Mucosa of rectum (tissue), 2 donors: ENCODE measurements around the gene ZNF672.
"Not testable (repeated sequence)": the region's sequence is repeated elsewhere in the genome, so short reads cannot be mapped to it uniquely, and the experiment has no call there.

Source experiments
- H3K27ac ChIP-seq, 2 donors: one replicate each; pipeline ENCODE4 v1.7.0; 2013; ENCODE audit warnings: inconsistent platforms in 2 of 2, low read depth in 2 of 2, low read length in 2 of 2
- H3K27me3 ChIP-seq, 2 donors: one replicate each; pipeline ENCODE4 v1.7.0; 2013; ENCODE audit warnings: low read length in 2 of 2; ENCODE audit not compliant: control insufficient read depth in 2 of 2, insufficient read depth in 2 of 2
- H3K36me3 ChIP-seq, 2 donors: one replicate each; pipeline ENCODE4 v1.7.0; 2013; ENCODE audit warnings: low read length in 2 of 2; ENCODE audit not compliant: control insufficient read depth in 2 of 2, insufficient read depth in 2 of 2
- H3K4me1 ChIP-seq, 2 donors: one replicate each; pipeline ENCODE4 v1.7.0; 2013; ENCODE audit warnings: low read length in 2 of 2, mild to moderate bottlenecking in 1 of 2; ENCODE audit not compliant: control insufficient read depth in 2 of 2, insufficient read depth in 2 of 2
- H3K4me3 ChIP-seq, 2 donors: one replicate each; pipeline ENCODE4 v1.7.0; 2013; ENCODE audit warnings: low read length in 2 of 2
- H3K9ac ChIP-seq, 2 donors: one replicate each; pipeline ENCODE4 v1.7.0; 2013; ENCODE audit warnings: low read length in 2 of 2, low read depth in 1 of 2, mild to moderate bottlenecking in 1 of 2
- H3K9me3 ChIP-seq, 2 donors: one replicate each; pipeline ENCODE4 v1.7.0; 2013; ENCODE audit warnings: low read length in 2 of 2; ENCODE audit not compliant: control insufficient read depth in 2 of 2
- donor health status: healthy.
- donor health status: Normal muscosa, but diverticular disease.

ZNF672 gene

DNA sequence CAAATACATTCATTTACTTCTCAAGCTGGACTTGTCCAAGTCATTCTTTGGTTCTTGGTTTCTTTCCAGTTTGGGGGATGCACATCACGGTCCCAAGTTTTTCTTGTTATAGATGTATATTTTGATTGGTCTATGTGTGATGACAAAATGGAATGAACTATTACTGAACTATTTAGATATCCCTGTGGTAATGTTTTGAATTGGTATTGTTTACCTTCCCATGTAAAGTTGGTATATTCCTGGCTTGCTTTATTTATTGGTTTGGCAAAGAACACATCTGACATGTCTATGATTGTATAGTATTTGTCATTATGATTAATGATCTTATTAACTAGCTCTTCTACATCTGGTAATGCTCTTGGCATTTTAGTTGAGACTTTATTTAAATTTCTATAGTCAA, 43.2 kb downstream of the ZNF672 start:
- no peaks in the 10 kb centered on the region for H3K36me3 ChIP-seq
- no peaks in the 10 kb centered on the region for H3K27me3 ChIP-seq
- no peaks in the 10 kb centered on the region for H3K4me1 ChIP-seq
- H3K9me3 ChIP-seq = no peaks in the 10 kb centered on the region
- no peak overlapping the region for H3K9ac ChIP-seq
- no peak overlapping the region for H3K4me3 ChIP-seq
- H3K27ac ChIP-seq = no peak overlapping the region

DNA sequence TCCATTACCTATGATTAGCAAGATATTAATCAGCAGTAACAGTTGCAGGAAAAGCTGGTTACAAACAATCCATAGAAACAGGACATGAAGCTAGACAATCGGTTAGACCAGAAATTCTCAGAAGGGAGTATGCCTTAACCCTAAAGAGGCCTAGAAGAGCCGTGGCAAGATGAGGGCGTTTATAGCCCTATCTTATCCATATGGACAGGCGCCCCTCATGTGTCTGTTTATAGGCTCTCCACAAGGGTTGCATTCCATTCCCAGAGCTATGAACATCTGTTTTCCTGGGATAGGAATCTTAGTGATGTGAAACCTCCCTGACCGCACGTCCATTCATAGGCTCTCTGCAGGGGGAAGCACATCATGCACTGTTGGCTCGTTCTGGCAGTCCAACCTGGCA, 44.4 kb downstream of the ZNF672 start:
- not testable (repeated sequence) for H3K9ac ChIP-seq, H3K36me3 ChIP-seq, H3K4me1 ChIP-seq, H3K27ac ChIP-seq, H3K9me3 ChIP-seq, H3K4me3 ChIP-seq, H3K27me3 ChIP-seq

DNA sequence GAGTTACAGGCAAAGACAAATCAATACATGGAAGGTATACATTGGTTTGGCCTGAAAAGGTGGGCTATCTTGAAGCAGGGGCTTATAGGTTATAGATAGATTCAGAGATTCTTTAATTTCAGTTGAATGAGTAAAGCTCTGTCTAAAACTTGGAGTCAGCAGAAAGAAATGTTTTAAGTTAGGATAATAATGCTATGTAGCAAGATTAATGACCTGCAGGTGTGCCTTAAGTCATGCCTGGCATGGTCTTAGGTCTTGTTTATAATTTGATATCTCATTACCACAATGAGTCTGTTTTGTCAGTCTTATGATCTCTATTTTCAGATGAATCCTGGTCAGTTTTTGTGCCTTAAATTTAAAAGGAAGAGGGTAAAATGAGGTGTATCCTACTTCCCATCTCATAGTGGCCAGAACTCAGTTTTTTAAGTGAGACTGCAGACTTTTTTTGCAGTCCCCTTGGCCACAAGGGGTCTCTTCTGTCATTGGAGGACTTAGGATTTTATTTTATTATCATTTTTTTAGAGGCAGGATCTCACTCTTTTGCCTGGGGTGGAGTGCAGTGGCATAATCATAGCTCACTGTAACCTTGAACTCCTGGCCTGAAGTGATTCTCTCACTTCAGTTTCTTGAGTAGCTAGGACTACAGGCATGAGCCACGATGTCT, 46.7 kb downstream of the ZNF672 start:
- H3K9me3 ChIP-seq = no peaks in the 10 kb centered on the region
- no peaks in the 10 kb centered on the region for H3K27me3 ChIP-seq
- H3K4me1 ChIP-seq = no peaks in the 10 kb centered on the region
- no peaks in the 10 kb centered on the region for H3K36me3 ChIP-seq
- H3K9ac ChIP-seq = no peak overlapping the region
- H3K27ac ChIP-seq = no peak overlapping the region
- H3K4me3 ChIP-seq = no peak overlapping the region

DNA sequence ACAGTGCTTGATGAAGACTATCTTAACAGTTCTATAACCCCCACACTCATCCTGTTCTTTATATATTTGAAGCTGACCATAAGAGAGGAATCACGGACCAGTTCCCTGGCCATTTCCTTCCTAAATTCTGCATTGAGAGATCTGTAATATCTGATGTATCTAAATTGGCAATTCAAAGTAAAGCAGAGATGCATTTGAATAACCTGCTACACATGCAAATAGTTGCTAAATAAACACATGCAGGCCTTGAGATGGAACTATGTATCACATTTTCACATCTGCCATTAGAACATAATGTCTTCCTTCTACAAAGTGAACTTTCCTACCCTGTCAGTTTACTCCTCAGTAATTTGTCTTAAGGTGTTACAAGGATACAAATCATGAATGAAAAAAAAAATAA, 47.6 kb downstream of the ZNF672 start:
- H3K4me3 ChIP-seq = no peak overlapping the region
- no peak overlapping the region for H3K27ac ChIP-seq
- H3K27me3 ChIP-seq = peaks cover 0 to 3% of the 10 kb centered on the region in 2 donors
- no peaks in the 10 kb centered on the region for H3K36me3 ChIP-seq
- no peaks in the 10 kb centered on the region for H3K9me3 ChIP-seq
- H3K9ac ChIP-seq = no peak overlapping the region
- no peaks in the 10 kb centered on the region for H3K4me1 ChIP-seq

DNA sequence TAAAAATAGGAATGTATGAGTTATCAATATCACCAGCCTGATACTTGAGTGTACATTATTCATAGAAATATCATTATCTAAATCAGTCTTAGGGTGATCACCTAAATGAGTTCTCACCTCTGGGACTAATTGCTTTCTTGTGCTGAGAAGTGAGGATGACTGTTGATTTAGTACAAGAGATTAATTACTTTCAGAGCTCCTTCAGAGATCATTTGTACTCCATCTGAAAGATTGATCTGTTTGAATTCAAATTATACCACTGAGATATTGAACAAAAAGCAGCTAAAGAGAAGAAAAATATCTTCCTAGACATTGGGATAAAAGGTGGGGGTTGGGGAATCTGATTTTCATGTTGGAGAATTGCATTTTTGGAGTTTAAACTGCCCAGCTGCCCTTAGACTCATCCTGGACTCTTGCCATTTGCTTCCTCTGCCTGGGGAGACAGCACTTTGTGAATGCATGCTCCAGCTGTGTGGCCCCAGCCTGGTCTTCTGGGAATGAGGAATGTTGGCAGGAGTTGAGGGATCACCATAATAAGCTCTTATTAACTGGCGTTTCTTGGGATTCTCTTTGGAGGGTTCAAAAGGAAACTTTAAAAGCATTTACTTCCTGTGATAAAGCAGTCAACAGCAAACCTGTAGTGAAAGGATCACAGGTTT, 48.3 kb downstream of the ZNF672 start:
- H3K36me3 ChIP-seq = no peaks in the 10 kb centered on the region
- H3K4me1 ChIP-seq = no peaks in the 10 kb centered on the region
- no peak overlapping the region for H3K27ac ChIP-seq
- H3K4me3 ChIP-seq = no peak overlapping the region
- no peak overlapping the region for H3K9ac ChIP-seq
- H3K9me3 ChIP-seq = no peaks in the 10 kb centered on the region
- H3K27me3 ChIP-seq = peaks cover 0 to 4% of the 10 kb centered on the region in 2 donors

DNA sequence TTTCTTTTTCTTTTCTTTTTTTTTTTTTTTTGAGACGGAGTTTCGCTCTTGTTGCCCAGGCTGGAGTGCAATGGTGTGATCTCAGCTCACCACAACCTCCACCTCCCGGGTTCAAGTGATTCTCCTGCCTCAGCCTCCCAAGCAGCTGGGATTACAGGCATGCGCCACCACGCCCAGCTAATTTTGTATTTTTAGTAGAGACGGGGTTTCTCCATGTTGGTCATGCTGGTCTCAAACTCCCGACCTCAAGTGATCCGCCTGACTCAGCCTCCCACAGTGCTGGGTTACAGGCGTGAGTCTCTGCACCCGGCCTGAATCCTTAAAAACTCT, 51.9 kb downstream of the ZNF672 start:
- H3K9ac ChIP-seq, H3K4me1 ChIP-seq, H3K4me3 ChIP-seq, H3K9me3 ChIP-seq, H3K27ac ChIP-seq, H3K36me3 ChIP-seq, H3K27me3 ChIP-seq: not testable (repeated sequence)

DNA sequence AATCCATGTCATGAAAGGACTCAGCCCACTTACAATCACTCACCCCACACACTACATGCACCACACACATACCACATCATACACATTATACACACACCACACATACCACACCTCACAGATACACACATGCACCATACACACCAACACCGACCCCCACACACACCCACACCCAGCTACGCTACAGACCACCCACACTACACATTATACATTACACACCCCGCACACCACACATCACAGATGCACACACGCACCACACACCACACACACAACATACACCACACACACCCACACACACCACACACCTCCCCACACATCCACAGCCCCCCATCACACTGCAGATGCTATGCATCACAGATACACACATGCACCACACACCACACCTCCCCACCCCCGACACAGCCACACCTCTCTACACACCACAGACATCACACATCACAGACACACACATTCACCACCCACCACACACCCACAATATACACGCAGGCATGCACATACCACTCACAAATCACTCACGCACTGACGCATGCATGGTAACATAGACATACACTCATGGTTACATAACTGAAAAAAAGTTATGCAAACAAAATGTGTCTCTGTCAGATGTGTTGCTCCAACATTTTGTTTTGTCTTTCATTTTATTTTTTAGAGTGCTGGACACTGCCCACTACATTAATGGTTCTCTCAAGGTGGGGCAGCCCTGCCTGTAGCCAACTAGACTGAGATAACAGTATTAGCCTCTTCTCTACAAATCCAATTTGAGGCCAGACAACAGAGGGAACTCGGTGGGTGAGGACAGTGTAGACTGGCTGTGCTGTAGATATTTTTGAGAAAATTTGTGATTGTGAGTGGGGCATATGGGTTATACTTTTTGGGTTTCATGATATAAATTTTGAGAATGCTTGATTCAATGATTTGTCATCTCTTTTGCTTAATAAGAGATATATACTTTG, 52.8 kb downstream of the ZNF672 start:
- Histone ChIP-seq H3K9me3 (no peaks in the 10 kb centered on the region), H3K27ac (no peak overlapping the region)

DNA sequence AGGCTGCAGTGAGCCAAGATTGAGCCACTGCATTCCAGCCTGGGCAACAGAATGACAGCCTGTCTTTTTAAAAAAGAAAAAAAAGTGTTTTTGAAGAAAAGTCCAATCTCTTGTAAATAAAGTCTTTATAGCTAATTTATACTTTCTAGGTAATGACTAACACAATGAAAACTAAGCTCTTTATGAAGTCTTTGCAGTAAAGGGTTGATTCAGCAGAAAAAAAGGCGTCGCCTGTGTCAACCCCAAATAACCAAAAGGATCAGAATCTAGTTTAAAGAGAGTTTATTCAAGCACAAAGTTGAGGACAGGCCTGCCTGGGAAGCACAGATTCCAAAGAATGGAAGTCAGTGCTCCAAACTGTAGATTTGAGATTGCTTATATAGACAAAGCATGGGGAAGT, 53.7 kb downstream of the ZNF672 start:
- H3K4me3 ChIP-seq = no peak overlapping the region

More for the DNA sequence above, 52.8 kb downstream of the ZNF672 start:
- H3K27me3 ChIP-seq = peaks cover 0 to 4% of the 10 kb centered on the region in 2 donors
- no peak overlapping the region for H3K9ac ChIP-seq
- no peak overlapping the region for H3K4me3 ChIP-seq
- peaks cover 0 to 2% of the 10 kb centered on the region in 2 donors for H3K4me1 ChIP-seq
- H3K36me3 ChIP-seq = no peaks in the 10 kb centered on the region

DNA sequence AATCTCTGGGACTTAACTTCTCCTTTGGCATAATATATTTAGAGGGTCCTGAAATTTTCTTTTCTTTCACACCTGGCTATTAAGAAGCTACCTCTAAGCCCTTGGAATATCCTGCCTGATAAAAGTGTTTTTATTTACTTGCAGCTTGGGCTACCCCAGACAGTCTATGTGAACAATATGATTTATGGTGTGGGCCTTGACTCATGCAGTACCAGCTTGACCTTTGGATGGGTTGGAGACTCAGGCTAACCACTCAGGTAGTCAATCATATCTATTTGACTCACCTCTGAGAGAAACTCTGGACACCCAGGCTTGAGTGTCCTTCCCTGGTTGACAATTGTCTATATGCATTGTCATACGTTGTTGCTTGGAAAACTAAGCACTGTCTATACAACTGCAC, 54.6 kb downstream of the ZNF672 start:
- Histone ChIP-seq H3K27me3 (peaks cover 0 to 4% of the 10 kb centered on the region in 2 donors), H3K4me1 (peaks cover 0 to 2% of the 10 kb centered on the region in 2 donors), H3K9me3 (no peaks in the 10 kb centered on the region), H3K27ac (no peak overlapping the region), H3K36me3 (no peaks in the 10 kb centered on the region), H3K4me3 (no peak overlapping the region), H3K9ac (no peak overlapping the region)

More for the DNA sequence above, 53.7 kb downstream of the ZNF672 start:
- Histone ChIP-seq H3K27me3 (peaks cover 0 to 4% of the 10 kb centered on the region in 2 donors), H3K4me1 (peaks cover 0 to 2% of the 10 kb centered on the region in 2 donors), H3K9ac (no peak overlapping the region), H3K36me3 (no peaks in the 10 kb centered on the region), H3K27ac (no peak overlapping the region), H3K9me3 (no peaks in the 10 kb centered on the region)

DNA sequence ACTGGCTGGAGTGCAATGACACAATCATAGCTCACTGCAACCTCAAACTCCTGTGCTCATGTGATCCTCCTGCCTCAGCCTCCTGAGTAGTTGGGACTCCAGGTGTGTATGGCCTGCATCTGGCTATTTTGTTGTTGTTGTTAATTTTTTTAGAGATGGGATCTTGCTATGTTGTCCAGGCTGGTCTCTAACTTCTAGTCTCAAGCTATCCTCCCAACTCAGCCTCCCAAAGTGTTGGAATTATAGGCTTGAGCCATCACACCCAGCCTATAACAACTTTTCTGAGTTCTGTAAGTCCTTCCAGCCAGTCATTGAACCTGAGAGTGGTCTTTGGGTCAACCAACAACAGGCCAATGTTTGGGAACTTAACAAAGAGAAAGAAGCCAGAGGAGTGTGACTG, 56.8 kb downstream of the ZNF672 start:
- Histone ChIP-seq H3K27me3 (peaks cover 2 to 4% of the 10 kb centered on the region in 2 donors), H3K9ac (no peak overlapping the region), H3K36me3 (no peaks in the 10 kb centered on the region)

More for the DNA sequence above, 56.8 kb downstream of the ZNF672 start:
- H3K9me3 ChIP-seq = no peaks in the 10 kb centered on the region
- peaks cover 0 to 2% of the 10 kb centered on the region in 2 donors for H3K4me1 ChIP-seq
- H3K4me3 ChIP-seq = no peak overlapping the region
- no peak overlapping the region for H3K27ac ChIP-seq
